COR-L47 (cell line): ENCODE results near the gene TXNDC2.

Experiments
- DNase-seq: peaks from one replicate; lab custom pipeline; 2025; lab: John Stamatoyannopoulos, UW

The TXNDC2 gene

GRCh38 chr18:9913526-9914333 lies 28.0 kb downstream of the TXNDC2 start, which contains the start of gene VAPA:
Gene VAPA (plus strand): TSS chr18:9914016. CDS start chr18:9914257, 241 bp downstream.
- peak; percentile 99 for DNase-seq

GRCh38 chr18:9914334-9914583 lies 28.5 kb downstream of the TXNDC2 start:
- no peak for DNase-seq

DNA sequence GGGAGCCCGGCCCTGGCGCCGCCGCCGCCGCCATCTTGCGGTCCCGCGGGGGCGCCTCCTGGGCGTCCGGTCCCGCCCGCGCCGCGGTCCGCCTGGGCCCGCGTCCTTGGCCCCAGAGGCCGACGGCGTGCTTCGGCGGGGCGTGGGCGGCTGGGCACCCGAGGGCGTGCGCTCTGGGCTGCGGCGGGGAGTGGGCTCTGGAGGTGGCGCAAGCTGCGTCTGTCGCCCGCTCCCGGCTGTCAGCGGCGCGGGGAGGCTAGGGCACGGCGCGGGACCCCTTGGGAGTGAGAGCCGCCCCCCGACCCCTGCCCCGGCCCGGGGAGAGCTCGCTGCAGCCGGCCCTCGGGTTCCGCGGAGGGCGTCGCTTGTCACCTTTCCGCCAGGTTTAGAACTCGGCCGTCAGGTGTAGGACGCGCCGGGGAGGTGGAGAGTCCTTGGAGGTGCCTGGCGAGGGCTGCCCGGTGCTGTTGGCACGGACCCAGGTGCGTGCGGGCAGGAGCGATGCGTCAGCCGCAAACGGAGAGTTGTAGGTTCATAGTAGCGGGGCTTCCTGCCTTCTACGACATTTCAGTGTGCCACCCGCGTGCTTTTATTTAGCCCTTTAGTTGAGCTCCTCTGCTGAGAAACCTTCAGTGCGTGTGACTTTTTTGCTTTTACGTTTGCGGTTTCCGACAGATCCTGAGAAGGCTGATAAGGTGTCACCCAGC lies 29.0 kb downstream of the TXNDC2 start:
- peak; percentile 77 for DNase-seq

- no peak for DNase-seq
These were observed 29.7 kb downstream of the TXNDC2 start for GRCh38 chr18:9915291-9916076.

DNA sequence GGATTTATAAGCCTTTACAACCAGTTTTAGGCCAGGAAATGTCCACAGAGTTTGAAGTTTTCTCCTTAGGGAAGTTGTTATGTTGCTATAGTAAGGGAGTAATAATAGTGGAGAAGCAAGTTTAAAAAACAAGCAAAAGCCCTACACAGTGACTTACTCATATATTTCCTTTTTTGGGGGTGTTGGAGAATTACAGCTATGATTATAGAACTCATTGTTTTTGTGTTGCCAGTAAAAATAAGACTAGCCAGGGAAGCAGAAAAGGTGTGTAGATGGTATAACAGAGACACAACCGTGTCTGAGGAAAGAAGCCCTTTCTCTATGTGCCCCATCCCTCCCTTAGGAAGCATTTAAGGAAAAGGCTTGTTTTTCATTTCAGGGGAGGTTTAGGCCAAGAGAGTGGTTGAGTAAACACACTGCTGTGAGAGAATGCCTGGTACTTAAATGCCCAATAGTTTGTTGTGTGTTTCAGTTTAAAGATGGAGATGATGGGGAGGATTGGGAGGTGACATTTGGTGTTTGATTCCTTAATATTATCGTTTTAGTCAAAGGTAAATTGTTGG lies 30.4 kb downstream of the TXNDC2 start:
- DNase-seq, result no peak

DNA sequence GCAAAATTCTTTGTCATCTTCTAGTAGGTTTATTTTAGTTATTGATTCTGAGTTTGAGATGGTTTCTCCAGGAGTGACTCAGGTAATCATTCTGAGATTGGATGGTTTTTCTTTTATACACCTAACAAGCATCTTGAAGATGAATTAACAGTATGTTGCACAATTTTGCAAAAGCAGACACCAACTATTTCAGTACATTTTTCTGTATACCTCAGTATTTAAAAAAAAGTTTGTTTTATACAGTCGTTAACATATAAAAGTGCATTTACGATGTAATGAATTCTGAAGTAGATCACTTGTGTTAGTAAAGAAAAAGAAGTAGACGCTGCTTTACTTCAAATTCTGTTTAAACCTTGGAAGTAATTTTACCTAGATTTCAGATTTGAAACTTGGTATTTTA lies 31.0 kb downstream of the TXNDC2 start:
- no peak for DNase-seq

- DNase-seq, result no peak
These were observed 32.4 kb downstream of the TXNDC2 start for GRCh38 chr18:9918016-9918680.

DNA sequence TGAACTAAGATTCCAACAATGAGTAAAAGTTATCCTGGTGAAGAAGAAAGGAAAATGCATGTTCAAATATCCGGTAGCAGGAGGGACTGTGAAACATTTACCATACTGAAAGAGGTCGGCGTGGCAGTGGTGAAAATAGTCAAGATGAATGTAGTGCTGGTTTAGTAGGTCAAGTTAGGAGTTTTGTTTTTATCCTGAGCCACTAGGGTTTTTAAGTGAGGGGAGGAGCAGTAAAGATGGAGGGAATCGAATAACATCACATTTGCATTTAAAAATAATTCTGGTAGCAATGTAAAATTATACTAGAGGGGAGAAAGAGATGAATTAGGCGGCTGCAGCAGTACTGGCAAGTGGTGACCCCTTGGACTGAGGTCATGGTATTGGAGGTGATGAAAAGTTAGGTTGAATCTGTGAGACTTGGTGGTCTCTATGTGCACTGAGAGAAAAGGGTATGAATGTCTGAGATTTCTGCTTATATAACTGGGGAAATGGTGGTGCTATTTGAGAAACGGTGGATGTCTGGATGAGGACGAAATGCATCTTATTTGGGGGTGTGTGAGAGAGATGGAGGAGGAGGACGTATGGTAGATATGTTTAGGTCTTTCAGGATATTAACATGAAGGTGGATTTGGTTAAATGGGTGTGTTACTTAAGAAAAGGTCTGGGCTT lies 33.9 kb downstream of the TXNDC2 start:
- no peak for DNase-seq

- no peak for DNase-seq
These were observed 37.0 kb downstream of the TXNDC2 start for GRCh38 chr18:9922592-9923311.

GRCh38 chr18:9924371-9924943 lies 38.7 kb downstream of the TXNDC2 start:
- DNase-seq, result no peak

DNA sequence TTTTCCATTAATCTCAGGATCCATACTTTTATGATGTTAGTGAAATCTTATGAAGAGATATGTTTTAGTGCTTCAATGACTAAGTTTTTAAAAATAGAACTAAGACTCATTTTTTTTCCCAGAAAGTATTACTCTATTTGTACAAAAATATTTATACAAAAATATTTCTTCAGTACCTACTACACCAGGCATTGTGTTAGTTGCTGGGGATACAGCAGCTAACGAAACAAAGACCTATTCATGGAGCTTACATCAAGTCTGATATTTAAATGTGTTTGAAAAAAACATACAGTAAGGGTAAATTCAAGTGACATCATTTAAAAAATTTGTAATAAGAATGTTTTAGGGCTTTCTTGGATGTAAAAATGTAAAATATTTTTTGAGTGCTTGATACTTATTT lies 39.6 kb downstream of the TXNDC2 start:
- no peak for DNase-seq

DNA sequence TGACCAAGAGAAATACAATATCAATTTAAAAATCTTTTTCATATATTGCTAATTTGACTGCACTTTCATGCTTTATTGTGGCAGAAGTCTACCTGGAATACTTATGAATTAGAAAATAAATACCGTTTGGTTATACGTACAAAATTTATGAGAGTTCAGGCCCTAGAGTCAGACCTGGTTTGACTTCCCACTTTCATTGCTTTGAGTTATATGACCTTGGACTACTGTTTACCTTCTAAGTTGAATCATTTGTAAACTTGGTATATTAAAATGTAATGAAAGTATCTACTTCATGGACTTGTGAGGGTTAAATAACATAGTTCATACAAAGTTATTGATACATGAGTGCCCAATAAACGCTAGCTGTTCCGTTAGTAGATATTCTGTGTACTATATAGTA lies 40.0 kb downstream of the TXNDC2 start:
- no peak for DNase-seq

DNA sequence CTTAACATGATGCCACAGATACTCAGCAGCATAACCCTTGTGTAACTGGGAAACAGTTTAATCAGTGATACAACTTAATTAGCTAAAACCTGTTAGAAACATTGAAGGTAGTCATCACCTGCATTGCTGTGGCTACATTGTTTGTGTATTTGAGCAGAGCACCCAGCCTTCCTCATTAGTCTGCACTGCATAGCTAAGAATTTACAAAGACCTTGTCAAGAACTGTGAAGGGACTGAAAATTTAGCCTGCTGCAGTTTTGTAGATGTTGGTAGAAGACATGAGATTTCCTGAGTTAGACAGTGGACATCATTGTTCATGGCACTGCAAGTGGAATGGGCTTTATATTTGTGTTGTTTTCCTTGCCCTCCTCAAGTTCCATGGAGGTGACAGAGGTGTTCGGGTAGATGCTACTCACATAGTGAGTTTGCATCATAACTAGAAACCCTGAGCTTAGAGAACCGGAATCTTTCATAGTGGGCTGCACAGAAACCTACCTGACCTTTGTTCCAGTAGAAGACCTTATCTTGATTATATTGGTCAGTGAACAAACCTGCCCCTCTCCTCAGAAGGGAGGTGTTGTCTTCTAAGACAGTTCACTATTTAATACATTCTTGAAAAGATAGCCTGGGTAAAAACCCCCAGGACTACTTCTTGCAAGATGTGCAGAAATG lies 40.6 kb downstream of the TXNDC2 start:
- no peak for DNase-seq

DNA sequence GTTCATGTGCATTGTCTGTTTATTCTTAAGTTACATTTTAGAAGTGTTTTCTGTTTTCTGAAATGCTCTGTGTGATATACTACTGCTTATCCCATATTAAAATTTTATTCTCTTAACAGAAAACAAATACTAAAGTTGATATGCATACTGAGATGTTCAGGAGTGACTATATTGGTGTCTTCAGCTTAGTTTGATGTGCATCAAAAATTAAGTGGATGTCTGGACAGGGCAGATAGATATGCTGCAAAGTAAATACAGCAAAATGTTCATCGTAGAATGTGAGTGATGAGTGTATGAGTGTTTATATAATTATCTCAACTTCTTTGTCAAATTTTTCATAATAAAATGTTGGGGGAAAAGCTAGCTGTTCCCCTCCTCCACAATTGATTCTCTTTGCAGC lies 41.2 kb downstream of the TXNDC2 start:
- DNase-seq, result no peak

GRCh38 chr18:9927392-9928063 lies 41.8 kb downstream of the TXNDC2 start:
- DNase-seq, result no peak

- DNase-seq, result no peak
These were observed 43.0 kb downstream of the TXNDC2 start for GRCh38 chr18:9928646-9929259.

GRCh38 chr18:9930299-9930884 lies 44.6 kb downstream of the TXNDC2 start:
- no peak for DNase-seq

- DNase-seq, result no peak
These were observed 45.4 kb downstream of the TXNDC2 start for GRCh38 chr18:9931146-9931545.
